GM12864 (cell line): ENCODE measurements around the gene NRXN2.

Source experiments
- DNase-seq: peaks from one replicate; pipeline ENCODE4 v3.0.0-alpha.2; 2011; ENCODE audit warnings: low read depth
- H3K4me3 ChIP-seq: 2 replicates; pipeline ENCODE4 v1.5.1; 2011; ENCODE audit warnings: mild to moderate bottlenecking, low read depth, low read length, control low read depth
- TF ChIP-seq, protein P1 (sequence below): IDR thresholded peaks from 2 replicates; pipeline ENCODE4 v1.5.1; 2011; ENCODE audit warnings: low read depth, mild to moderate bottlenecking, moderate library complexity, low read length, control low read depth, inconsistent platforms; ENCODE audit errors: missing control alignments

Gene NRXN2

GRCh38 chr11:64661146-64661545, 61.9 kb downstream of the NRXN2 start:
- no peak for DNase-seq
- no peak overlapping the region for H3K4me3 ChIP-seq
- TF ChIP-seq, protein P1, sequence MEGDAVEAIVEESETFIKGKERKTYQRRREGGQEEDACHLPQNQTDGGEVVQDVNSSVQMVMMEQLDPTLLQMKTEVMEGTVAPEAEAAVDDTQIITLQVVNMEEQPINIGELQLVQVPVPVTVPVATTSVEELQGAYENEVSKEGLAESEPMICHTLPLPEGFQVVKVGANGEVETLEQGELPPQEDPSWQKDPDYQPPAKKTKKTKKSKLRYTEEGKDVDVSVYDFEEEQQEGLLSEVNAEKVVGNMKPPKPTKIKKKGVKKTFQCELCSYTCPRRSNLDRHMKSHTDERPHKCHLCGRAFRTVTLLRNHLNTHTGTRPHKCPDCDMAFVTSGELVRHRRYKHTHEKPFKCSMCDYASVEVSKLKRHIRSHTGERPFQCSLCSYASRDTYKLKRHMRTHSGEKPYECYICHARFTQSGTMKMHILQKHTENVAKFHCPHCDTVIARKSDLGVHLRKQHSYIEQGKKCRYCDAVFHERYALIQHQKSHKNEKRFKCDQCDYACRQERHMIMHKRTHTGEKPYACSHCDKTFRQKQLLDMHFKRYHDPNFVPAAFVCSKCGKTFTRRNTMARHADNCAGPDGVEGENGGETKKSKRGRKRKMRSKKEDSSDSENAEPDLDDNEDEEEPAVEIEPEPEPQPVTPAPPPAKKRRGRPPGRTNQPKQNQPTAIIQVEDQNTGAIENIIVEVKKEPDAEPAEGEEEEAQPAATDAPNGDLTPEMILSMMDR = no peak

DNA sequence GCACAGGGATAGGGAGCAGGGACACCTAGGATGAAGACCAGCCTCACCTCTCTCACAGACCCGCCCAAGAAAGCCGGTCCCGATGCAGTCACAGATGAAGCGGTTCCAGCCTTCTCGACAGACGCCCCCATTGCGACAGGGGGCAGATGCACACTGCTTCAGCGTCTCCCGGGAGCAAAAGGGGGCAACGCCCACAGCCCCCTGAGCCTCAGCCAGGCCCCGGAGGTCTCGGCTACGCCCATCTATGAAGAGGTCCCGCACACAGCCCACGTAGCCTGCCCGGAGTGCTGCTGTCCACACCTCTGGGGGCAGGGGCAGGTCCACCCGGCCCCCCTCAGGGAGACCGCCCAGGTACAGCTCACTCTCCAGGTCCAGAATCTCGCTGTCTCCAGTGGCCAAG, 62.3 kb downstream of the NRXN2 start:
- no peak for DNase-seq
- no peak overlapping the region for H3K4me3 ChIP-seq
- TF ChIP-seq, protein P1 = no peak

DNA sequence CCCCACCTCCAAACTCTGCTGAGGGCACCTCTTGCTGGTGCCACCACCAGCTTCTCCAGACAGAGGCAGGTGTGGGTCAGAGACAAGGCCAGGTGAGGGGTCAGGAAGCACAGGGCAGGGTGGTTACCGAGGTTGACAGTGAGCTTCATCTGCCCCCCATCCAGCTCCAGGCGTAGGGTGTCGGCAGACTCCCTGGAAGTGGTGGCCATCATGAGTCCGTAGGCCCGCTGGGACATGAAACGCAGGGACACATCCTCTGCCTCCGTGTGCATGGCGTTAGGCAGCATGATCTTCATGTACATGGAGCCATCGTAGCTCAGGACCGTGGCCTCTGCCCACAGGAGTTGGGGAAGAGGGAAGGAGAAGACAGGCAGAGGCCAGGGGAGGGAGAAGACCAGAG, 62.8 kb downstream of the NRXN2 start:
- TF ChIP-seq, protein P1 = no peak
- DNase-seq = no peak
- no peak overlapping the region for H3K4me3 ChIP-seq

GRCh38 chr11:64659417-64660144, 63.4 kb downstream of the NRXN2 start:
- no peak overlapping the region for H3K4me3 ChIP-seq
- no peak for DNase-seq
- TF ChIP-seq, protein P1 = no peak

GRCh38 chr11:64658265-64658664, 64.7 kb downstream of the NRXN2 start:
- TF ChIP-seq, protein P1 = no peak
- no peak overlapping the region for H3K4me3 ChIP-seq
- no peak for DNase-seq

GRCh38 chr11:64656862-64657261, 66.1 kb downstream of the NRXN2 start:
- H3K4me3 ChIP-seq = no peak overlapping the region
- TF ChIP-seq, protein P1 = no peak
- no peak for DNase-seq
